Mucosa of rectum (tissue), 2 donors: ENCODE results near the gene G6PC3.
A peak's percentile ranks its signal among the peaks of the same experiment; 100 is the strongest.
"Not testable (repeated sequence)": the region's sequence is repeated elsewhere in the genome, so short reads cannot be mapped to it uniquely, and the experiment has no call there.

Source experiments
- H3K27ac ChIP-seq, 2 donors: one replicate each; pipeline ENCODE4 v1.7.0; 2013; ENCODE audit warnings: inconsistent platforms in 2 of 2, low read depth in 2 of 2, low read length in 2 of 2
- H3K27me3 ChIP-seq, 2 donors: one replicate each; pipeline ENCODE4 v1.7.0; 2013; ENCODE audit warnings: low read length in 2 of 2; ENCODE audit not compliant: control insufficient read depth in 2 of 2, insufficient read depth in 2 of 2
- H3K36me3 ChIP-seq, 2 donors: one replicate each; pipeline ENCODE4 v1.7.0; 2013; ENCODE audit warnings: low read length in 2 of 2; ENCODE audit not compliant: control insufficient read depth in 2 of 2, insufficient read depth in 2 of 2
- H3K4me1 ChIP-seq, 2 donors: one replicate each; pipeline ENCODE4 v1.7.0; 2013; ENCODE audit warnings: low read length in 2 of 2, mild to moderate bottlenecking in 1 of 2; ENCODE audit not compliant: control insufficient read depth in 2 of 2, insufficient read depth in 2 of 2
- H3K4me3 ChIP-seq, 2 donors: one replicate each; pipeline ENCODE4 v1.7.0; 2013; ENCODE audit warnings: low read length in 2 of 2
- H3K9ac ChIP-seq, 2 donors: one replicate each; pipeline ENCODE4 v1.7.0; 2013; ENCODE audit warnings: low read length in 2 of 2, low read depth in 1 of 2, mild to moderate bottlenecking in 1 of 2
- H3K9me3 ChIP-seq, 2 donors: one replicate each; pipeline ENCODE4 v1.7.0; 2013; ENCODE audit warnings: low read length in 2 of 2; ENCODE audit not compliant: control insufficient read depth in 2 of 2
- donor health status: healthy.
- donor health status: Normal muscosa, but diverticular disease.

G6PC3 gene

DNA sequence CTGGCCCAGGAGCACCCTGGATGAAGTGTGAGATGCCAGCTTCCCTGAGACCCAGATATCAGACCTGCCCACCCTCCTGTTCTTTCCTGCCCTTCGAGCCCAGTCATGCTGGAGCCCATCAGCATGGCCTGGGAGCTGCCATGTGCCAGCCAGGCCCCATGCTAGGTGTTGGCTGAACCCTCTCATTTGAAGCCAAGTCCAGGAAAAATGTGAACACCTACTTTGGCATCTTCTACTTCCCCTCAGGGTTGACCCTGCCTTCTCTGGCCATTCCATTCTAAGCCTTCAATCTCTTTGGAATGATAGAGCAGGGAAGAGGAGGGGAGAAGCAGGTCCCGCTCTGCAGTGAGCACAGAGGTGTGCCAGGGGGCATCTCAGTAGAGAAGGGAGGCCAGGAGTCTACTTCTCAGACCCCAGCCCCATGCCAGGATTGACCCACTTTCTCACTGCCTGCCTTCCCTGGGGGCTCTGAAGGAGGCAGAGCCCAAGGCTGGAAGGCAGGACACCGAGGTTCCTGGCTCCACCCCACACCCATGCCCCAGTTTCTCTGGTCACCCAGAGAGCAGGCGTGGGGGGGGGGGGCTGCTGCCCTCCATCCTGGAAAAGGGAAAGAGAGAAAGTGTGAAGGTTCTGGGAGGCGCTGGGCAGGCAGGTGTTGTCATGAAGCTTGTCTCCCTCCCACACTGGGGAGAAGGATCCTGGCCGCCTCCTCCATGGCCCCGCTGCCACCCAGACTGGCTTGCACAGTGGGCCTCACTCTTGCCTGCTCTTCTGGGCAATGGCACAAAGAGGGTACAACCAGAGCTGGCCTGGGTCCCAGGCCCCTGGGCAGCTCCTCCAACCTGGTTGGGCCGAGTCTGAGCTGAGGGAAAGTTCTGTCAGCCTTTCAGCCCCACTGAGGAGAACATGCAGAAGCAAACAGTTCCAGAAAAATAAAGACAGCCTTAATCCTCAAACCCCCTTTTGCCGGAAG lies 43.6 kb downstream of the G6PC3 start:
- Histone ChIP-seq H3K9ac (no peak overlapping the region), H3K4me3 (no peak overlapping the region), H3K9me3 (no peaks in the 10 kb centered on the region), H3K4me1 (peaks cover 22 to 26% of the 10 kb centered on the region in 2 donors), H3K27me3 (no peaks in the 10 kb centered on the region), H3K27ac (no peak overlapping the region), H3K36me3 (peaks cover 0 to 10% of the 10 kb centered on the region in 2 donors)

- Histone ChIP-seq H3K4me1 (peaks cover 9 to 12% of the 10 kb centered on the region in 2 donors), H3K27me3 (no peaks in the 10 kb centered on the region), H3K27ac (no peak overlapping the region), H3K36me3 (peaks cover 0 to 10% of the 10 kb centered on the region in 2 donors), H3K4me3 (no peak overlapping the region), H3K9ac (no peak overlapping the region), H3K9me3 (no peaks in the 10 kb centered on the region)
Measured at GRCh38 chr17:44115585-44116415, 45.3 kb downstream of the G6PC3 start.

DNA sequence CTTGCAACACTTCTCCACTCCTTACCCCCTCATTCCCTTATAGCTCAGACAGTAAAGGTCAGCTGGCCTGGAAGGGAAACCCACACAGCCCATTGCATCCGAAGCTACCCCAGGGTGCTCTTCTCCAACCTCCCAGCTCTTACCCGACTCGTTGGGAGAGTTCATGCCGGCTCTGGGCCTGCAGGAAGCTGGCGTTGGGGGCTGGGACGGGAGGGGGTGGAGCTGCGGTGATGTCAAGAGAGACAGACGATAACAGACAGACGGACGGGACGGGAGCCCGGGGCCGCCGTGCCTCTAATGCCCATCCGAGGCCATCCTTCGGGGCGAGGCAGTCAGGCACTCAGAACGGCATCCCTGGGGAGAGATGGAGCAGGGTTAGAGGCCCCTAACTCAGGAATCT lies 46.8 kb downstream of the G6PC3 start:
- Histone ChIP-seq H3K9ac (no peak overlapping the region), H3K4me3 (no peak overlapping the region), H3K4me1 (peaks cover 5 to 10% of the 10 kb centered on the region in 2 donors), H3K36me3 (peaks cover 0 to 10% of the 10 kb centered on the region in 2 donors), H3K9me3 (no peaks in the 10 kb centered on the region), H3K27me3 (no peaks in the 10 kb centered on the region), H3K27ac (no peak overlapping the region)

GRCh38 chr17:44118427-44119050 lies 48.0 kb downstream of the G6PC3 start:
- Histone ChIP-seq H3K4me3 (no peak overlapping the region), H3K9me3 (no peaks in the 10 kb centered on the region), H3K36me3 (peaks cover 0 to 10% of the 10 kb centered on the region in 2 donors), H3K27ac (no peak overlapping the region), H3K27me3 (no peaks in the 10 kb centered on the region), H3K4me1 (peaks cover 11 to 15% of the 10 kb centered on the region in 2 donors), H3K9ac (no peak overlapping the region)

- Histone ChIP-seq H3K27me3 (no peaks in the 10 kb centered on the region), H3K27ac (no peak overlapping the region), H3K9ac (no peak overlapping the region), H3K4me1 (peaks cover 13 to 18% of the 10 kb centered on the region in 2 donors), H3K4me3 (no peak overlapping the region), H3K9me3 (no peaks in the 10 kb centered on the region), H3K36me3 (peaks cover 0 to 10% of the 10 kb centered on the region in 2 donors)
Measured at GRCh38 chr17:44119062-44119461, 48.5 kb downstream of the G6PC3 start.

- Histone ChIP-seq H3K36me3 (peaks cover 0 to 10% of the 10 kb centered on the region in 2 donors), H3K4me1 (peaks cover 16 to 22% of the 10 kb centered on the region in 2 donors), H3K27ac (no peak overlapping the region), H3K27me3 (no peaks in the 10 kb centered on the region), H3K9me3 (no peaks in the 10 kb centered on the region), H3K4me3 (no peak overlapping the region), H3K9ac (no peak overlapping the region)
Measured at GRCh38 chr17:44119798-44120197, 49.3 kb downstream of the G6PC3 start.

GRCh38 chr17:44120281-44120680 lies 49.7 kb downstream of the G6PC3 start:
- peaks cover 16 to 22% of the 10 kb centered on the region in 2 donors for H3K4me1 ChIP-seq
- not testable (repeated sequence) for H3K27me3 ChIP-seq, H3K9ac ChIP-seq, H3K4me3 ChIP-seq, H3K27ac ChIP-seq, H3K9me3 ChIP-seq
- peaks cover 0 to 10% of the 10 kb centered on the region in 2 donors for H3K36me3 ChIP-seq

DNA sequence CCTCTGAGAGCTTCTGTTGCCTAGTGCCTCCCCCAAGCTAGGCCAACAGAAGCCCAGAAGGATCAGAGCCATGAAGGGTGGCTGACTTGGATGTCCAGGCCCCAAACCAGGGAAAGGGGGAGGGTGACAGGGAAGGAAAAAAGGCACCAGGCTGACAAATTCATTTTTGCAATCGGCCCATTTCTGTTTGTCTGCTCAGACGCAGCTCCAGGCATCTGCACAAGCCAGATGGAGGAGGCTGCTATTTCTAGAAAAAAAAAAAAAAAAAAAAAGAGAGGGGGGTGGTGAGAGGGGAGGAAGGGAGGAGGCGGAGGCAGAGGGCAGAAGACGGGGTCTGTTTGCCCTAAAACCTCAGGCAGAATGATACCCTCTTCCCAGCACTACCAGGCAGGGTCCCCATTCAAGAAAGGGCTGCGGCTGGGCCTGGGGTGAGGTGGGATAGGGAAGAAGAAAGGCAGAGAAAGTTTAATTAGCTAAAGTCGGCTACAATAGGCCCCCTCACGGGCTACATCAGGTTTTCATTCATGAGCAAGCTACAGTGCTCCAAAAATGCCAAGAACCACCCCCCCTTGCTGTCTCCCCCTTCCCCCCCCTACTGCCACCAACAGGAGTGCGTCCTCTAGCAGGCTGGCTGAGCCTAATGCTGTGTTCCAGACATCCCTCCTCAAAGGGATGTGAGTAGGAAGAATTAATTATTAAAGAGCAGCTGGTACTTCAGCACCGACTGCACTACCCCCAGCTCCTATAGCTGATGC lies 50.5 kb downstream of the G6PC3 start:
- Histone ChIP-seq H3K4me1 (peaks cover 16 to 22% of the 10 kb centered on the region in 2 donors), H3K9ac (no peak overlapping the region), H3K9me3 (no peaks in the 10 kb centered on the region), H3K4me3 (no peak overlapping the region), H3K36me3 (peaks cover 0 to 6% of the 10 kb centered on the region in 2 donors), H3K27me3 (no peaks in the 10 kb centered on the region), H3K27ac (no peak overlapping the region)

GRCh38 chr17:44121997-44122815 lies 51.7 kb downstream of the G6PC3 start:
- H3K9me3 ChIP-seq, result no peaks in the 10 kb centered on the region
- no peaks in the 10 kb centered on the region for H3K36me3 ChIP-seq
- no peaks in the 10 kb centered on the region for H3K27me3 ChIP-seq
- peak overlapping the region; percentile 79 to 81 for H3K9ac ChIP-seq
- H3K4me1 ChIP-seq, result peaks cover 16 to 22% of the 10 kb centered on the region in 2 donors
- H3K27ac ChIP-seq, result peak overlapping the region in 1 of 2 donors; percentile 67
- peak overlapping the region; percentile 84 to 86 for H3K4me3 ChIP-seq
